Endodermal cell (in vitro differentiated cells): ENCODE data around the gene SYNPR. TPM values are rescaled to one million over a fixed set of nuclear protein-coding genes. Genes with fewer than 3 reads are reported as not detected.

ENCODE experiments used
- DNase-seq: peaks from one replicate; pipeline ENCODE4 v3.0.0-alpha.2; 2017
- H3K27ac ChIP-seq: 2 replicates; pipeline ENCODE4 v1.5.1; 2013; ENCODE audit warnings: mild to moderate bottlenecking, low read depth, low read length, moderate library complexity
- H3K27me3 ChIP-seq: 2 replicates; pipeline ENCODE4 v1.6.1; 2013; ENCODE audit warnings: mild to moderate bottlenecking, low read length, moderate library complexity; ENCODE audit not compliant: insufficient read depth, control insufficient read depth, poor library complexity, severe bottlenecking
- H3K36me3 ChIP-seq: 2 replicates; pipeline ENCODE4 v1.7.0; 2013; ENCODE audit warnings: mild to moderate bottlenecking, low read length, moderate library complexity; ENCODE audit not compliant: control insufficient read depth, insufficient read depth
- H3K4me1 ChIP-seq: one replicate; pipeline ENCODE4 v1.7.0; 2013; ENCODE audit warnings: low read length; ENCODE audit not compliant: control insufficient read depth, insufficient read depth
- H3K4me3 ChIP-seq: 2 replicates; pipeline ENCODE4 v1.5.1; 2013; ENCODE audit warnings: mild to moderate bottlenecking, low read length, moderate library complexity
- H3K9ac ChIP-seq: 2 replicates; pipeline ENCODE4 v1.6.1; 2013; ENCODE audit warnings: mild to moderate bottlenecking, low read length, moderate library complexity; ENCODE audit not compliant: poor library complexity, severe bottlenecking; ENCODE audit errors: extremely low read depth
- H3K9me3 ChIP-seq: 2 replicates; pipeline ENCODE4 v1.6.1; 2013; ENCODE audit warnings: mild to moderate bottlenecking, low read length, moderate library complexity; ENCODE audit not compliant: control insufficient read depth
- H3K27ac Mint-ChIP-seq: 2 replicates; pipeline ENCODE4 v1.8.0; 2020; ENCODE audit warnings: mixed read lengths
- H3K27me3 Mint-ChIP-seq: 2 replicates; pipeline ENCODE4 v1.8.0; 2021; ENCODE audit warnings: mild to moderate bottlenecking, mixed read lengths; ENCODE audit not compliant: insufficient read depth
- H3K36me3 Mint-ChIP-seq: 2 replicates; pipeline ENCODE4 v1.8.0; 2020; ENCODE audit warnings: low read depth, mixed read lengths
- H3K4me1 Mint-ChIP-seq: 2 replicates; pipeline ENCODE4 v1.8.0; 2020; ENCODE audit warnings: mixed read lengths
- H3K4me3 Mint-ChIP-seq: 2 replicates; pipeline ENCODE4 v1.8.0; 2020; ENCODE audit warnings: mild to moderate bottlenecking, moderate library complexity, mixed read lengths
- H3K9me3 Mint-ChIP-seq: 2 replicates; pipeline ENCODE4 v1.8.0; 2020; ENCODE audit warnings: mild to moderate bottlenecking, mixed read lengths
- CTCF ChIP-seq: fragments of 200-600 bp; sonication (generic); conservative IDR thresholded peaks from 2 replicates; pipeline ENCODE4 v1.5.0; 2021; ENCODE audit warnings: antibody characterized with exemption, mild to moderate bottlenecking
- WGBS, 2 experiments: methylation state at CpG; one replicate each; pipeline versions ENCODE4 v1.1.5 to v1.1.7; 2013; ENCODE audit warnings: missing lambda C conversion rate in 2 of 2, mixed read lengths in 1 of 2; ENCODE audit not compliant: insufficient coverage in 1 of 2, insufficient read length in 1 of 2; 5-methylcytosine and 5-hydroxymethylcytosine counted together
- total RNA-seq, 2 donors: library from RNA; stranded (reverse); fragmentation: NEBNext Ultra II Directional in 1 of 2; extraction: Animal tissue kit (Norgen Biotek cat#: 25700) in 1 of 2; gene quantifications; 2 replicates in 1 of 2; 3 replicates in 1 of 2; pipeline ENCODE4 v1.2.1, GENCODE V29; 2021

The SYNPR gene
- total RNA-seq, 2 donors from 2014 or later: not detected

GRCh38 chr3:63450023-63450422, 171.9 kb downstream of the SYNPR start:
- Histone ChIP-seq H3K36me3 (no peaks in the 10 kb centered on the region), H3K4me1 (peaks cover 2% of the 10 kb centered on the region), H3K27me3 (peaks cover 25% of the 10 kb centered on the region), H3K27ac (no peak overlapping the region), H3K9me3 (no peaks in the 10 kb centered on the region), H3K4me3 (no peak overlapping the region), H3K9ac (no peak overlapping the region)
- H3K4me3 Mint-ChIP-seq: no peak overlapping the region
- WGBS, 2 experiments: 77 to 84% methylated on average over 3 of the region's 3 CpGs
- no peaks in the 10 kb centered on the region for H3K36me3 Mint-ChIP-seq
- TF ChIP-seq CTCF: no peak
- H3K4me1 Mint-ChIP-seq: peaks cover 16% of the 10 kb centered on the region
- DNase-seq: no peak
- peaks cover 45% of the 10 kb centered on the region for H3K27me3 Mint-ChIP-seq
- no peak overlapping the region for H3K27ac Mint-ChIP-seq
- no peaks in the 10 kb centered on the region for H3K9me3 Mint-ChIP-seq

GRCh38 chr3:63450634-63451363, 172.7 kb downstream of the SYNPR start:
- Histone ChIP-seq H3K36me3 (no peaks in the 10 kb centered on the region), H3K27me3 (peaks cover 25% of the 10 kb centered on the region), H3K9ac (no peak overlapping the region), H3K4me3 (no peak overlapping the region), H3K27ac (no peak overlapping the region), H3K4me1 (peaks cover 2% of the 10 kb centered on the region), H3K9me3 (peaks cover 4% of the 10 kb centered on the region)
- no peaks in the 10 kb centered on the region for H3K9me3 Mint-ChIP-seq
- WGBS, 2 experiments: 95 to 100% methylated on average over 4 to 5 of the region's 5 CpGs
- H3K36me3 Mint-ChIP-seq: no peaks in the 10 kb centered on the region
- DNase-seq: no peak
- peaks cover 17% of the 10 kb centered on the region for H3K4me1 Mint-ChIP-seq
- H3K27me3 Mint-ChIP-seq: peaks cover 37% of the 10 kb centered on the region
- no peak overlapping the region for H3K4me3 Mint-ChIP-seq
- H3K27ac Mint-ChIP-seq: no peak overlapping the region
- peak; percentile 48 for TF ChIP-seq CTCF

- WGBS, 2 experiments: 55 to 73% methylated on average over 5 to 6 of the region's 6 CpGs
- no peaks in the 10 kb centered on the region for H3K9me3 Mint-ChIP-seq
- no peaks in the 10 kb centered on the region for H3K36me3 Mint-ChIP-seq
- no peak for DNase-seq
- no peak overlapping the region for H3K4me3 Mint-ChIP-seq
- Histone ChIP-seq H3K9ac (no peak overlapping the region), H3K4me3 (no peak overlapping the region), H3K27ac (no peak overlapping the region), H3K9me3 (peaks cover 19% of the 10 kb centered on the region), H3K27me3 (peaks cover 61% of the 10 kb centered on the region), H3K4me1 (no peaks in the 10 kb centered on the region), H3K36me3 (no peaks in the 10 kb centered on the region)
- H3K27ac Mint-ChIP-seq: no peak overlapping the region
- no peak for TF ChIP-seq CTCF
- peaks cover 20% of the 10 kb centered on the region for H3K4me1 Mint-ChIP-seq
- H3K27me3 Mint-ChIP-seq: peaks cover 20% of the 10 kb centered on the region
These were observed 178.8 kb downstream of the SYNPR start for GRCh38 chr3:63456901-63457300.
